Cerebellar nuclear complex (tissue), 1 donor: ENCODE data around the gene RAB11FIP4.
A peak's percentile ranks its signal among the peaks of the same experiment; 100 is the strongest.

Experiments used
- DNase-seq, 2 experiments: peaks; one replicate each; lab custom pipeline; 2025; lab: John Stamatoyannopoulos, UW

The RAB11FIP4 gene

DNA sequence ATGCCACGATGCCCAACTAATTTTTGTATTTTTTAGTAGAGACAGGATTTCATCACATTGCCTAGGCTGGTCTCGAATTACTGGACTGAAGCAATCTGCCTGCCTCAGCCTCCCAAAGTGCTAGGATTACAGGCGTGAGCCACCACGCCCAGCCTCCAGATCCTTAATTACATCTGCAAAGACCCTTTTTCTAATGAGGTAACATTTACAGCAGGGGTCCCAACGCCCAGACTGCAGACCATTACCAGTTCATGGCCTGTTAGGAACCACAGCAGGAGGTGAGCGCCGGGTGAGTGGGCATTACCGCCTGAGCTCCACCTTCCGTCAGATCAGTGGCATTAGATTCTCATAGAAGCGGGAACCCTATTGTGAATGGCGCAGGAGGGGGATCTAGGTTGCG lies 4.0 kb upstream of the RAB11FIP4 start:
- no peak for DNase-seq

DNA sequence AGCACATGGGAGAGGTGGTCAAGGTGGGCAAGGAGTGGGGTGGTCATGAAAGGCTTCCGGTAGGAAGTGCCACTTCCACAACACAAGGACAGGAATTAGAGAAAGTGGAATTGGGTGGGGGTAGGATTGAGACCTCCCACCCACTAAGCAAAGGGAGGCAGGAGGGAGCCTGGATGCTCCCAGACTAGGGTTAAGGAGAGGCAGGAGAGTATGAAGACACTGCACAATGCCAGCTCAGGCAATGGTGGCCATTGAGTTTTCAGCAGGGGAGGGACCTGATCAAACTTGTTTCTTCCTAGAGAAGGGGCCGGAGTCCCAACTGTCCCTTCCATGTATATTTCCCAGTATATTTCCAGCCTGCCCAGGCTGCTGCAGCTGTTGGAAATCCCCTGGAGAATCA lies 3.1 kb upstream of the RAB11FIP4 start:
- DNase-seq, result no peak

DNA sequence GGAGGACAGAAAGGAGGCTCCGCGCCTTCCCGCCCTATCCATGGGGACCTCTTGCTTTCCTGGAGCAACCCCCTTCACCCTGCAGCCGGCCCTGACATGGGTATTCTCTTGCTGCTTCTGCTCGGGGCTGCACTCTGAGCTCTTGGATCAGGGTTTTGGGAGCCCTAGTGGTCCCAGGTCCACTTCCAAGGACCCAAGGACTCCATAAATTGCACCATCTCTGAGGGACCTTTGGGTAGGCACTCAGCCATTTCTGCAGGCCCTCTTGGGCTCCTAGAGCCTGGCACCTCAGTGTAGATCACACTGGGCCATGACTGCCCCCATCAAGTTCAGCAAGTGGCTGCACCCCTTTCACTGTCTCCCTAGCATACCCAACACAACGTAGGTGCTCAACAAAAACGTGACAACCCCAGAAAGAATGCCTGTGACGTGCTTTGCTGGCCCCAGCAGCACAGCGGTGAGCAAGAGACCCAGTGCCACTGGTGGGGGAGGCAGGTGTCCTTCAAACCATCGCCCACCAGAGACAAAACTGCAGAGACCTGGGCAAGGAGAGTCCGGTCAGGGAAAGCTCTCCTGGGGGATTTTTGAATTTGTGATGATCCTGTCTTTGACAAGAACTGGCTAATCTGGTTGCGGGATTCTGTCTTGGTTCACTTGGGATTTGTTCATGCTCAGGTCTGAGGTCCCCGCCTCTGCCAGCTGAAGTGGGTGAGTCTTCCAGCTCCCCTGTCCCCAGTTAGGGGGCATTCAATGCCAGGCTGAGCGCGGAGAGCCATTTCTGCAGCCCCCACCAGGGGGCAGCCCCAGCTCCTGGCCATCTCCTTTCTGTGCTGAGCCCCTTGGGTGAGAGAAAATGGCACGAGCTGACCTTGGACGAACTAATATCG lies 2.5 kb upstream of the RAB11FIP4 start:
- no peak for DNase-seq

DNA sequence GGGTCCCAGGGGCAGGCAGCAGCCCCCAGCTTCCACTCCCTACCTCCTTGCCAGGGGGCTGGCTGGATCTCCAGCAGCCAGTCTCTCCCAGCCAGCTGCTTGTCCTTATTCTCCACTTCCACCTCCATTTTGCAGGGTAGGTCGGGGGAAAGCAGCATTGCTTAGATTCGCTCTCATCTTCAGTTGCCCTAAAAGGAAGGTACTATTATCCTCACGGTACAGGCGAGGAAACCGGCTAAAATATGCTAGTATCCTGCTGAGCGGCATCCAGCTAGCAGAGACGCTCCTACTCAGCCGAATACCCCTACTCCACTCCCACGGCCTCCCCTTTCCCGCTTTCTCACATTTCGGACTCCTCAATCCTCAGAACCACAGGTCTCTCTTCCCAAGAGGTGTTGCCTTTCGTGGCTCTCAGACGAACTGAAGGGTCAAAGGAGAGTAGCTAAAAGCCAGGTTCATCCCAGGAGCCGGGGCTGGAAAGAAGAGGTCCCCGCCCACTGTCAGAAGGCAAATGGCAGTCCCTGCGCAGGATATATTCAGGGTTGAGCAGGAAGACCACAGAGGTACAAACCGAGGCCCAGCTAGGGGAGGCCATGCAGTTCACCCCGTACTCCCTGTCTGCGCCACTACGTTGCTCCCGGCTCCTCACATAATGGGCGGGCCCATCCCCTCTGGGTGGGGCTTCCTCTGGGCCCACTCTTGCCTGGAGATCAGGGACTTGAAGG lies 1.7 kb upstream of the RAB11FIP4 start:
- DNase-seq, result no peak

DNA sequence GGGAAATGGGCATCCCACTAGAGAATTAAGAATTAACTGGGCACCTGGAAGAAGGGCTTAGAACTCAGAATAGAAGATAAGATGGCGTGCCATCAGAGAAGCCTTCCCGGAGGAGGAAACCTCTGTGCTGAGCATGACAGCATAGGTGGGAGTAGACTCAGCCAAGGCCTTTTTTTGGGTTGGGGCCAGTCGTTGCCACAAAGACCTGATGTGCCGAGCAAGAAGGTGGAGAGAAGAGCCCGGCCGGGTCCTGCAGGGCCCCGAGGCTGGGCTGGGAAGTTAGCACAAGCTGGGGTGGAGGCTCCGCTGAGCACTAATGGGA lies 1.1 kb upstream of the RAB11FIP4 start:
- DNase-seq, result no peak

DNA sequence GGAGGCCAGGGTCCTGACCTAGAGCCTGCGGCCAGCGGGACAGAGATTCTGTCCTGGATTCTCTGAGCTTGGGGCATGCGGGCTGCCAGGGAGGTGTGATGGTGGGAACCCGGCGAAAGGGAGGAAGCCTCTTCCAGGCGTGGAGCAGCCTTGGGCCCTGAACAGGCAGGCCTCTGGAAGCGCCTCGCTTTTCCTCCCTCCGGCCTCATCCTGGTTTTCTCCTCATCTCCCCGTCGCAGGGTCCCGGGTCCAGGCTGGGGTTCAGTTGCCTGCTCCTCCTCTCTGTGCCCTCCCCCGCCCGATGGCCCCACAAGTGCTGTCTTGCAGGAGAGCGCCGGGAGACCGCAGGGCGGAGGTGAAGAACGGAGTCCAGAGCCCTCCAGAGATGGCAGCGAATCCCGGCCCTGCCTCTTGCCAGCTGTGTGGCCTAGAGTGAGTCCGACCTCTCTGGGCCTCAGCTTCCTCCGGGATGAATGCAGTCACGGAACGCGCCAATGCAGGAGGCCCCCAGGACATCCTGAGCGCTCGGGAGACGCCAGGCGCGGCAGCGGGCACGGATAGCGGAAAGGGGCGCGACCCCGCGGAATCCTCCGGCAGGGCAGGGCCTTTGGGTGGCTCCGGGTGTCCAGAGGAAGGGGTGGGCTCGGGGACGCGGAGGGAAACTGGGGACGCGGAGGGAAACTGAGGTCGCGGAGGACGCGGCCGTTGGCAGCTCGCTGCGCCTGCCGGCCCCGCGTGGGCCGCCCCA lies 553 bp upstream of the RAB11FIP4 start:
- DNase-seq, result no peak

DNA sequence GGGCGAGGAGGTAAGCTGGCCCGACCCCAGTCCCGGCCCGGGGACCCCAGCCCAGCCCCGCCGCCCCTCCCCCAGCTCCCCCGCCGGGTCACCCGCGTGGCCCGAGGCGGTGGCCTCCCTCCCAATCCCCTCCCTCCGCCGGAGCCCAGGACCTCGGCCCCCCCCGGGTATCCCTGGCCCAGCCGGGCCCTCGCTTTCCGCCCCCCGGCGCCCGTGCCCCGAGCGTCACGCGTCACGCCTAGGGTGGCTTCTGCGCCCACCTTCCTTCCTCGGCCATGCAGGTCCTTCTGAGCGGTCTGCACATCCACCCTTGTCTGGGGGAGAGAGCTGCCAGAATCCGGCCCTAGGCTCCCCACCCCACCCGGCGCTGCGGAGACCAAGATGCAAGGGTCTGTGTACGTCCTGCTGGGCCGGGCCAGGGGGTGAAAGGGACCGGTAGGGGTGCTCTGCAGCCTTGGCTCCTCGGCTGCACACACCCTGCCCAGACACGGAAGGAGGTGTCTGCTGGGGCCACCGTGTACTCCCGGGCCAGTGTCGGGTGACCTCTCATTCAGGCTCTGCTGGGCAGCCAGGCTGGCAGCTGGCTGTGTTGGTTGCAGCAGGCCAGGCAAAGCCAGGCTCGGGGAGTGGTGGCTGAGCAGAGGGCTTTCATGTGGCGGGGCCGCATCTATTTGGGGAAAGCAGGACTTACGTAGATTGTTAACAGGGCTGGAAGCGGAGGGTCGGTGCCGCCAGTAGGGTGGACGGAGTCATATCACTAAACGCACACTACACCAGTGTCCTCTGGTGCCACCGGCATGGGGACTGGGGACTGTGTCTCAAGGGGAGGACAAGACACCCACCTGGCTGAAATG lies 754 bp downstream of the RAB11FIP4 start:
- DNase-seq, result no peak

DNA sequence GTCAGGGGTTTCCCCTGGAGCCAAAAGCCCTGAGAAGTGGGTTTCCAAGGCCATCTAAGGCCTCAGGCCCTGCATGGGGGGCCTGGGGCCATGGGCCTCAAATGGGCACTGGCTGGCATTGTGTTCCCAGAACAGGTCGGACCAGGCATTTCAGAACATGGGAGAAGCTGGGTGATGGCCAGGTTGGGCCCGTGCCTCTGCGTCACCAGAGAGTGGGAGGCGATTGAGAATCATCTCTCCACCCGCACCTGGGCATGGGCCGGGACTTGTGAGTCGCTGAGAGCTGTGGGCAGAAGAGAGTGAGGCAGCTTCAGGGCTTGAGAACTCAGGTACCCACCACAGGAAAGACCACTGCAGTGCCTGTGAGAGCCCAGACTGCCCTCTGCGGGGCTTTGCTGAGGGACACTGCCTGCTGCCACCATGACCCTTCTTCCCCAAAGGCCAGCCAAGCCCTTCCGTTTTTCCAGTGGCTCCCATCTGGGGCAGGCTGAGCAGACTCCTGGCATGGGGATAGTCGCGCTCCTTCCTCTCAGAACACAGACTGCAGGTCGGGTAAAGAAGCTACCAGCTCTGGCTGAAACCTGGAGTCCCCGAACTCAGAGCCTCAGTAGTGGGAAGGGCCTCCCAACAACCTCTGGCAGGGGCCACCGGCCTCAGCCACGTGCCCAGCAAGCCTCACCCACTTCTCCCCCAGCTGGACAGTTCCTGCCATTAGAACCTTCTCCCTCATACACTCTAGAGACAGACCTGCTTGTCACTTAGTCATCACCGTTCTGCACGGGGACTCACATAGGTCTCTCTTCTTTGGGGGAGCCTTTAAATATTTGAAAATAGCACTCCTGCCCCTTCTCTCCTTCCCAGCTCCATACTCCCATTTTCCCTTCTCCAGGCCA lies 1.6 kb downstream of the RAB11FIP4 start:
- DNase-seq, result peak; percentile 46 to 48

DNA sequence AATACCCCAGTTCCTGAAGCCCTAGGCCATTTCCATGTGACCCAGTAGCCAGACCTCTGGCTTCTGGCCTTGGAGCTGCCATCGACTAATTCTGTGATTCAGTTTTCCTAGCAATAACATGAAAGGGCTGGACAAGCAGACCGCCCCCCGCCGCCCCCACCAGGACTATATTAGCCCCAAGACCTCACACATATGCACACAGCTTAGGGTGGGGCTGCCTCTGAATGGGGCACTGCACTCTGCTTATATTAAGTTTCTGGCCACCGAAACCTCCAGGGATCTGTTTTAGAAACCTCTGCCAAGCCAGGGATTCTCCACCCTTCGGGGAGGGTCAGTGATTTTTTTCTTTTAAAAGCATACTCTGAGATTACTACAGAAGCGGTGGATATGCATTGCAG lies 2.3 kb downstream of the RAB11FIP4 start:
- DNase-seq, result no peak

DNA sequence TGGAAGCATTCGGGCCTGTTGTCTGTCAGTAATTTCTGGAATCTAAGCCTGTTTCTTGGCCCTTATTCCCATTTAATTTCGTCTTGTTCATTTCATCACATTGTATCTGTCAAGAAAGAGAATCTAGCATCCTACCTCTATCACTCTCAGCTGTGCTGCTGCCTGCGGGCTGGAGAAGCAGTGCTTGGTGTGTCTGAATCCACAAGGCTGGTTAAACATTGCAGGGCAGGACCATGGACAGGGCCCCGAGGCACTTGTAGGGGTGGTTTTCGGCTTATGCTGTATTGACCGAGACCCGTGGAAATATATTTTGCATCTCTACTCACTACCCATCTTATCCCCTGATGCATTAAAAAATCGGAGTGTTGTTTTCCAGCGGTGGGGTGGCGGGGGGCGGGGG lies 3.1 kb downstream of the RAB11FIP4 start:
- DNase-seq, result no peak

DNA sequence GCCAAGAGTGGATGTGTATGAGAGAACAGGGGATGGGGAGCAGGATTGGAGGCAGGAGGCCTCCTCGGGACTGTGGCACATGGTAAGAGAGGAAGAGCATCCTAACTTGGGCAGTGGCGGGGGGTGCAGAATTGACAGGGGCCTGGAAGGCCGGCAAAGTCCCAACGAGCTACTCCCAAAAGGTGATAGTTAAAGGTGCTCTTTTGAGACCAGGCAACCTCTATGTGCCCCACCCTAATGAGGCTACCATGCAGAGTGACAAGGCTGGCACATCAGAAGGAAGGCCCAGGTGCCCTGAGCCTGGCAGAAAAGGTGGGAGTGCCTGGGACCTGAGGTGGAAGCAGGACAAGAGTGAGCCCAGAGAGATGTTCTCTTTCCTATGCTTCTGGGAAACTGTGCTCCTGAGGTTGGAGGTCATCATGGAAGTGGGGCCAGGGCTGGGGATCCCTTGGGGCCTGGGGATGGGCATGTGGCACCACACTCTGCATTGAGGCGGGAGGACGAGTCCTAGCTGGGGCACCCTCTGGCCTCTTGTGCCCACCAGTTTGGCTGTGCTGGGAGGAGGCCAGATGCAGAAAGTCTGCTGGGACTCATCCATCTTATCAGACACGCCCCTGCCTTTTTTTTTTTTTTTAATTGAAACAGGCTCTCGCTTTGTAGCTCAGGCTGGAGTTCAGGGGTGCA lies 5.9 kb downstream of the RAB11FIP4 start:
- no peak for DNase-seq

DNA sequence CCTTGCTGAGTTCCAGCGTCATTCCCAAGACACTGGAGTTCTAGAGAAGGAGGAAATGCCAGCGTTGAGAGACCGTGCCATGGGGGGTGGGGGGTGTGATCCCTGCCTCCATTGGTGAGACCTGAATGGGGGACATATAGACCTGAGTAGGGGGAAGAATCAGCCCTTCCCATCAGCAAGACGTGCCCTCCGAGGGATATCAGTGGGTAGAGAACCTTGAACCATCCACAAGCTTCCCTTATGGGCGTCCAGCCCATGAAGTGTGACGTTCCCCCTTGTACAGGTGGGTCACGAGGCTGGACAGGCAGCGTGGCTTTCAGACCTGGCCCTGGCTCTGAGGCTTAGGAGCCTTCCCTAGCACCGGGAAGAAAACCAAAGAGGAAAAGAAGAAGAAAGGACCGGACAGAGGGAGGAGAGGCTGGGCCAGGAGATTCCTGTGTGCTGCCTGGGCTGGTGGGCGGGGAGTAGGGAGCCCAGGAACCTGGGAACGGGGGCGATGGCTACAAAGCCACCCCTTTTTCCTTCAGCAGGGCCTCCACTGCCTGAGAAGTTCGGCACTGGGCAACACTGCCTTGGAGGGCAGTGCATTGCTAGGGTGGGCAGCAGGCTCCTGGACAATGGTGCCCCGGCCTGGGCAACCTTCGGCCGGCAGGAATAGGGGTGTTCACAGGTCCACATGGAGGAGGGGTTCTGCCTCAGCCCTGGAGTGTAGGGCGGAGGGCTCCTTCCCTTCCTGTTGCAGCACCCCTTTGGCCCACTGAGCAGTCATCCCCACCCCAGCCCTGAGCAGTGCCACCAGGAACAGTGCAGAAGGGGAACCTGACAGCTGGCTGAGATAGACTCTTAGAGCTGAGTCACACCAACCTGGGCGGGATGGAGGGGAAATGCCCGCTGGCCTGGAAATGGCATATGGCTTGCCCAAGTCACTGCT lies 7.2 kb downstream of the RAB11FIP4 start:
- no peak for DNase-seq

DNA sequence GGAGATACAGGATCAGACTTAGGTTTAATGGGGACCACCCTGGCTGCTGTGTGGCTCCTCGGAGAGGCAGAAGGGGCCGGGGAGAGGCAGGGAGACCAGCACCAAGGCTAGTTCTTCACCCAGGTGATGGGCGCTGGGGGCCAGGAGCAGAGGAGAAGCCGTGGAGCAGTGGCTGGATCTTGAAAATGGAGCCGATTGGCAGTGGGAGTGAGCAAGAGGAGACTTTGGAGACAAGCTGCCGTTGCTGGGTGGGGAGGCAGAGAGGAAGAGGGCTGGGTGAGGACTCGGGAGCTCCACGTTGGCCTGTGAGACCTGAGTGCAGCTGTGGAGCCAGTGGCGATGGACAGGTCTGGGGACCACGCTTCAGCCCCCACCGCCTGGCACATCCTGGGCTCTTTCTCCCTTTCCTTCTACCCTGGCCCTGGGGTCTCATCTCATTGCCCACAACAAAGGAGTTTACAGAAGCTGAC lies 9.0 kb downstream of the RAB11FIP4 start:
- DNase-seq, result no peak

DNA sequence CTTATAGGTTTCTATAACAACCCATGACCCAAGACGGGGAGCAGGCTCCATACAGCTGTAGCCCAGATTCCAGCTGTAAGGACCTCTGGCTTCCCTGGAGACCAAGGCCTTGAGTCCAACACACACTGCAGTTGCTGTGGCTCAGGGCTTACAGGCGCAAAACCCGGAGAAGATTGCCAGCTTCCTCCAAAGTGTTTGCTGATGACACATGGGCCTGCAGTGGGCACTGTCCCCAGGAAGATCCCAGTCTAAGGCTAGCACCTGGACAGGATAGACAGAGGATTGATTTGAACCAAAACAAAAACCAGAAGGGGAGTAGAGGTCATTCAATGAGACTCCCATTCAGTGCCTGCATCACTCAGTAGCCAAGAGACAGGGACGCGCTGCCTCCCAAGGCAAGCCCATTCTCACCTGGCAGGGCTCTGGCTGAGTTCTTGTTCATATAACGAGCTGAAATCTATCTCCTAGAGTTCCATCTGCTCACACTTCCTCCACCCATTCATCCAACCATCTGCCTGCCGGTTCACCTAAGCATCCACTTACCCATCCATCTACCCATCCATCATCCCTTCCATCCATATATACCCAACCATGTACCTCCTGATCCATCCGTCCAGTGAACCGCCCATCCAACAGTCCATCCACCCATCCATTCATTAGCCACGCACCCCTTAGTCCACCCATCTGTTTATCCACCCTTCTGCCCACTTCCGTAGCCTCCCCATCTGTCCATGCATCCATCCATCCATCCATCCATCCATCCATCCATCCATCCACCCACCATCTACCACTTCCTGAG lies 10.2 kb downstream of the RAB11FIP4 start:
- no peak for DNase-seq

DNA sequence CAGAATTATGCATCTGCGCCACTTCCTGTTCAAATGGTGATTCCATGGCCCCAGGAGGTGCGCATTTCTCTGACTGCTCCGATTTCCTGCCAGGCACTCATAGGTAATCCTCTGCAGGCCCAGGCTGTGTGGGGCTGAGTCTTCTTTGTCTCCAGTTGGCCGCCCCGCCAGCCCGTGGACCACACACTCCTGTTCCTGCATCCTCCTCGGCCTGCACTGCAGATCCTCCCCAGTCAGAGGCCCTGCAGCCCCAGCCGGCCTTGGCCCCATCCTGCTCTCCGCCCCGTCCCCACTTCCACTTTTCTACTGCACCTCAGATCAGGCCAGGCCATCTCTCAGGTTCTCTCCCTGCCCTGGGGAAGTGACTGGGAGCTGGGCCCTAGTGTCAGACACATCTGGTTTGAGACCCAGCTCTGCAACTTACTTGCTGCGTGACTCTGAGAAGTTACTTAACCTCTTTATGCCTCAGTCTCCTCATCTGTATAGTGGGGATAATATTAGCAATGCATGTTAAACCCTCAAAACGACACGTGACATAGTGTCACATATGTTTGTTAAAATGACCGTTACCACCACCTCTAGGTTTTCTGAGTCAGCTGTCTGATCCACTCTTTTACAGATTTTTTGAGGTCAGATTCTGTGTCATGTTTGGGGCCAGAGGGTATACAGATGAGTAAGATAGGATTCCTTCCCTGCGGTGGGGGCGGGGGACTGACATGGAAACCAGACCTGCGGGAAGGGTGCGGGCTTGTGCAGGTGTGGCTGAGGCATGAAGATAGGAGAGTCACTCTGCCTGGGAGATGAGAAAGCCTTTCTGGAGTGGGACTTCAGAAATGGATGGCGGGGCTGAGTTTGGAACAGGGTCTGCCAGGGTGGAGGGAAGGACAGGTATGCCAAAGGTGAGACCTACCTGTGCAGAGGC lies 12.8 kb downstream of the RAB11FIP4 start:
- DNase-seq, result no peak

DNA sequence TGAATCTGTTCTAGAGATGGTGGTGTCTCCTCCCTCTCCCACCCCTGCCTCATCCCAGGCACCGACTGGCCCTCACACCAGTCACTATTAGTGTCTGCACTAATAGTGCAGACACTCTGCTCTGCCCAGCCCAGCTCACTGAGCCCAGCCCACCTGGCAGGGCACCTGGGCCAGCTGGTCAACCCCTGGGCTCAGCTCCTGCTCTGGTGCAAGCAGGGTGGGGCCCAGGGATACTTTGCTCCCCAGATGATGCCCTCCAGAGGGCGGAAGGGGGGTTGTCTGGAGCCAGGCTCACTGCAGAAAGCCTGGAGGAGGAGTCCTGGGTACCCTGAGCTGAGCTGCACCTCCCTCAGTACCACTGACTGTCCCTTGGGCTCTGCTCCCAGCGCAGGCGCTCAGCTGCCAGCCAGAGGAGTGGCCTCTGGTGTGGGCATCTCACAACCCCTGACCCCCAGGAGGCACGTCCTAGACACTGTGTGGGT lies 14.5 kb downstream of the RAB11FIP4 start:
- no peak for DNase-seq

DNA sequence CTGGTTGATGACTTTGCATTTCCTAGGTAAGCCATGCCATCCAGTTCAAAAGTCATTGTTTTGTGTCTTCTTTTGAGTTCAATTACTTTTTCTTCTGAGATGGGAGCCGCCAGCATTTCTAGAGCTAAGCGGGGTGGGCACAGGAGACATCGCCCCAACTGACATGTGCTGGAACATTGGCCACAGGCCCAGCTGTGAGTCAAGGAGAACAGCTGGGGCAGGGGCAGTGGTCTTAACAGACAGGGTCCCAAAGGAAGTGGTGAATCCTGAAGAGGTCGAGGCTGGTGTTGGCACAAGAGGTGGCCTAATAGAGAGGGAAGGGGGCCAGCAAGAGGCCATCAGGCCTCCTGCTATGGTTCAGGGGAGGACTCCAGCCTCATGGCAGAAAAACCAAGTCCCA lies 17.1 kb downstream of the RAB11FIP4 start:
- DNase-seq, result no peak
